ENCODE data around the gene ZC2HC1C.

ZC2HC1C gene

GRCh38 chr14:75049731-75050201 is 19.7 kb upstream of the ZC2HC1C start:
- no peak overlapping the region for H3K9ac ChIP-seq (ENCODE audit: low read length)
- H3K9me3 ChIP-seq (ENCODE audit: insufficient read depth, low read length) = no peaks in the 10 kb centered on the region
- no peak overlapping the region for H2AFZ ChIP-seq (ENCODE audit: low read depth, low read length, severe bottlenecking)
- no peaks in the 10 kb centered on the region for H4K20me1 ChIP-seq (ENCODE audit: low read depth, low read length)
- no peaks in the 10 kb centered on the region for H3K9me2 ChIP-seq (replicated peaks; ENCODE audit: insufficient read depth, low read length)
- H3F3A ChIP-seq (ENCODE audit: insufficient read depth) = peaks cover 34% of the 10 kb centered on the region
- TF ChIP-seq EZH2phosphoT487 (conservative IDR thresholded peaks at IDR 0.05; ENCODE audit: low read length) = no peak
- no peak for TF ChIP-seq CTCF (IDR thresholded peaks at IDR 0.05; ENCODE audit: insufficient read depth, low read length, poor library complexity, severe bottlenecking)
- H3K4me2 ChIP-seq (ENCODE audit: low read depth, low read length, poor library complexity, severe bottlenecking) = peak overlapping the region; percentile 81
- H3K36me3 ChIP-seq (ENCODE audit: low read length) = no peaks in the 10 kb centered on the region
- H3K27me3 ChIP-seq (ENCODE audit: low read length) = no peaks in the 10 kb centered on the region
- peaks cover 18% of the 10 kb centered on the region; the same call in 1 of the 2 replicates for H3K79me2 ChIP-seq (ENCODE audit: insufficient read depth, low read length)
- H3K27ac ChIP-seq (ENCODE audit: low read depth, low read length) = no peak overlapping the region
- no peak overlapping the region for H3K4me3 ChIP-seq (ENCODE audit: insufficient read depth, low read length, poor library complexity, severe bottlenecking)

- Histone ChIP-seq H3K79me2 (ENCODE audit: insufficient read depth, low read length) (peaks cover 9% of the 10 kb centered on the region; the same call in 1 of the 2 replicates), H3K9me3 (ENCODE audit: insufficient read depth, low read length) (no peaks in the 10 kb centered on the region), H4K20me1 (ENCODE audit: low read depth, low read length) (no peaks in the 10 kb centered on the region), H3K27ac (ENCODE audit: low read depth, low read length) (peak within 1 kb of the TSS; percentile 54), H3K9me2 (replicated peaks; ENCODE audit: insufficient read depth, low read length) (no peaks in the 10 kb centered on the region), H2AFZ (ENCODE audit: low read depth, low read length, severe bottlenecking) (peak within 1 kb of the TSS; percentile 89), H3K36me3 (ENCODE audit: low read length) (peaks cover 6% of the 10 kb centered on the region), H3K4me2 (ENCODE audit: low read depth, low read length, poor library complexity, severe bottlenecking) (peak within 1 kb of the TSS; percentile 81), H3K27me3 (ENCODE audit: low read length) (no peaks in the 10 kb centered on the region), H3F3A (ENCODE audit: insufficient read depth) (peaks cover 34% of the 10 kb centered on the region), H3K9ac (ENCODE audit: low read length) (peak within 1 kb of the TSS; percentile 91), H3K4me3 (ENCODE audit: insufficient read depth, low read length, poor library complexity, severe bottlenecking) (peak within 1 kb of the TSS; percentile 70)
- TF ChIP-seq EZH2phosphoT487 (conservative IDR thresholded peaks at IDR 0.05; ENCODE audit: low read length) (no peak), CTCF (IDR thresholded peaks at IDR 0.05; ENCODE audit: insufficient read depth, low read length, poor library complexity, severe bottlenecking) (no peak)
Measured at GRCh38 chr14:75050852-75051555, 18.4 kb upstream of the ZC2HC1C start, which contains the start of gene MLH3. Gene MLH3, minus strand, starts transcription at chr14:75051467. Its CDS starts 1,812 bp downstream, at chr14:75049655.

GRCh38 chr14:75051556-75051899 is 17.9 kb upstream of the ZC2HC1C start:
- peaks cover 9% of the 10 kb centered on the region; the same call in 1 of the 2 replicates for H3K79me2 ChIP-seq (ENCODE audit: insufficient read depth, low read length)
- no peaks in the 10 kb centered on the region for H3K9me3 ChIP-seq (ENCODE audit: insufficient read depth, low read length)
- peak overlapping the region; percentile 89 for H2AFZ ChIP-seq (ENCODE audit: low read depth, low read length, severe bottlenecking)
- H4K20me1 ChIP-seq (ENCODE audit: low read depth, low read length) = no peaks in the 10 kb centered on the region
- H3K36me3 ChIP-seq (ENCODE audit: low read length) = peaks cover 7% of the 10 kb centered on the region
- no peaks in the 10 kb centered on the region for H3K9me2 ChIP-seq (replicated peaks; ENCODE audit: insufficient read depth, low read length)
- H3K9ac ChIP-seq (ENCODE audit: low read length) = peak overlapping the region; percentile 91
- TF ChIP-seq CTCF (IDR thresholded peaks at IDR 0.05; ENCODE audit: insufficient read depth, low read length, poor library complexity, severe bottlenecking) (no peak), EZH2phosphoT487 (conservative IDR thresholded peaks at IDR 0.05; ENCODE audit: low read length) (no peak)
- H3F3A ChIP-seq (ENCODE audit: insufficient read depth) = peaks cover 34% of the 10 kb centered on the region
- peak overlapping the region; percentile 70 for H3K4me3 ChIP-seq (ENCODE audit: insufficient read depth, low read length, poor library complexity, severe bottlenecking)
- H3K27ac ChIP-seq (ENCODE audit: low read depth, low read length) = peak overlapping the region; percentile 54
- peak overlapping the region; percentile 81 for H3K4me2 ChIP-seq (ENCODE audit: low read depth, low read length, poor library complexity, severe bottlenecking)
- H3K27me3 ChIP-seq (ENCODE audit: low read length) = no peaks in the 10 kb centered on the region

All from SU-DHL-6 (cell line).